ENCODE results near the gene KRT73. TPM values are rescaled to one million over a fixed set of nuclear protein-coding genes. Genes with fewer than 3 reads are reported as not detected.

The KRT73 gene
- total and polyA plus RNA-seq, 2 experiments from 2014 or later, result not detected

DNA sequence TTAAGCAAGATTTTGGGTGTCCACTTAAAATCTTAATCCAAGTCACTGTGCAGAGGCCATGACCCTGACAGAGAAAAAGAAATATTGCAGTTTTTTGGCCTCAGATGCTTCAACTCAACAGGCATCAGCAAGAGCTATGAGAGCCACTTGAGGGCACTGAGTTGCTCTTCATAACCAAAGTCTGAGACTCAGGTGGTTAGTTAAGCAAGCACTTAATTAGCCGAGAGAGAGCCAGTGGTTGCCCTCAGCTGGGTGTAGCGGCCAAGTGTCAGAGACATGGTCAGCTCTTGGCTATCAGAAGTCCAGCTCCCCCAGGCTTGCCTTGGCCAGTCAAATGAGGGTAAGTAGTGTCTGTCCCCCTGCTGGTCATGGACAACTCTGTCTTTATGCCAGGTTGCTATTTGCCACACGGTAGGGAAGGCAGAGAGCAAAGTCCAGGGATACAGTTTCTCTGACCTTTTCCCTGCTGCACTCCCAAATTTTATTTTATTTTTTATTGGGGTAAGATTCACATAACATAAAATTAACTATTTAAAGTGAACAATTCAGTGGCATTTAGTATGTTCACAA lies 56.4 kb downstream of the KRT73 start:
- H3K36me3 Mint-ChIP-seq (ENCODE audit: low read depth), result no peaks in the 10 kb centered on the region
- peaks cover 14% of the 10 kb centered on the region for H3K27me3 Mint-ChIP-seq (ENCODE audit: insufficient read depth, low read depth, poor library complexity)
- no peaks in the 10 kb centered on the region for H3F3A ChIP-seq (replicated peaks; ENCODE audit: low read depth)
- no peaks in the 10 kb centered on the region for H3K4me1 ChIP-seq (ENCODE audit: insufficient read depth)
- H3K4me2 ChIP-seq, result no peak overlapping the region
- H3K27me3 ChIP-seq (ENCODE audit: insufficient read depth), result no peaks in the 10 kb centered on the region
- peak; percentile 54 for DNase-seq (ENCODE audit: low spot score)
- H3K36me3 ChIP-seq (ENCODE audit: insufficient read depth), result no peaks in the 10 kb centered on the region
- H3K4me3 Mint-ChIP-seq, result no peak overlapping the region
- no peak overlapping the region for H3K27ac ChIP-seq (ENCODE audit: low read depth)
- peak; percentile 60 for ATAC-seq
- TF ChIP-seq STAT1 (IDR thresholded peaks at IDR 0.05; ENCODE audit: unreplicated experiment) (no peak), CREB1 (CRISPR knock-in tag; IDR thresholded peaks at IDR 0.05; ENCODE audit: low read depth) (no peak), ZNF114 (CRISPR knock-in tag; IDR thresholded peaks at IDR 0.05) (no peak), EZH2phosphoT487 (IDR thresholded peaks at IDR 0.05; ENCODE audit: unreplicated experiment) (no peak), ZNF331 (CRISPR knock-in tag; IDR thresholded peaks at IDR 0.05; ENCODE audit: low read depth) (no peak), POLR2AphosphoS5 (IDR thresholded peaks at IDR 0.05; ENCODE audit: low read depth) (no peak)
- TF ChIP-seq, protein P1, sequence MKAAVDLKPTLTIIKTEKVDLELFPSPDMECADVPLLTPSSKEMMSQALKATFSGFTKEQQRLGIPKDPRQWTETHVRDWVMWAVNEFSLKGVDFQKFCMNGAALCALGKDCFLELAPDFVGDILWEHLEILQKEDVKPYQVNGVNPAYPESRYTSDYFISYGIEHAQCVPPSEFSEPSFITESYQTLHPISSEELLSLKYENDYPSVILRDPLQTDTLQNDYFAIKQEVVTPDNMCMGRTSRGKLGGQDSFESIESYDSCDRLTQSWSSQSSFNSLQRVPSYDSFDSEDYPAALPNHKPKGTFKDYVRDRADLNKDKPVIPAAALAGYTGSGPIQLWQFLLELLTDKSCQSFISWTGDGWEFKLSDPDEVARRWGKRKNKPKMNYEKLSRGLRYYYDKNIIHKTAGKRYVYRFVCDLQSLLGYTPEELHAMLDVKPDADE (IDR thresholded peaks at IDR 0.05), result no peak
- TF ChIP-seq, protein P2, sequence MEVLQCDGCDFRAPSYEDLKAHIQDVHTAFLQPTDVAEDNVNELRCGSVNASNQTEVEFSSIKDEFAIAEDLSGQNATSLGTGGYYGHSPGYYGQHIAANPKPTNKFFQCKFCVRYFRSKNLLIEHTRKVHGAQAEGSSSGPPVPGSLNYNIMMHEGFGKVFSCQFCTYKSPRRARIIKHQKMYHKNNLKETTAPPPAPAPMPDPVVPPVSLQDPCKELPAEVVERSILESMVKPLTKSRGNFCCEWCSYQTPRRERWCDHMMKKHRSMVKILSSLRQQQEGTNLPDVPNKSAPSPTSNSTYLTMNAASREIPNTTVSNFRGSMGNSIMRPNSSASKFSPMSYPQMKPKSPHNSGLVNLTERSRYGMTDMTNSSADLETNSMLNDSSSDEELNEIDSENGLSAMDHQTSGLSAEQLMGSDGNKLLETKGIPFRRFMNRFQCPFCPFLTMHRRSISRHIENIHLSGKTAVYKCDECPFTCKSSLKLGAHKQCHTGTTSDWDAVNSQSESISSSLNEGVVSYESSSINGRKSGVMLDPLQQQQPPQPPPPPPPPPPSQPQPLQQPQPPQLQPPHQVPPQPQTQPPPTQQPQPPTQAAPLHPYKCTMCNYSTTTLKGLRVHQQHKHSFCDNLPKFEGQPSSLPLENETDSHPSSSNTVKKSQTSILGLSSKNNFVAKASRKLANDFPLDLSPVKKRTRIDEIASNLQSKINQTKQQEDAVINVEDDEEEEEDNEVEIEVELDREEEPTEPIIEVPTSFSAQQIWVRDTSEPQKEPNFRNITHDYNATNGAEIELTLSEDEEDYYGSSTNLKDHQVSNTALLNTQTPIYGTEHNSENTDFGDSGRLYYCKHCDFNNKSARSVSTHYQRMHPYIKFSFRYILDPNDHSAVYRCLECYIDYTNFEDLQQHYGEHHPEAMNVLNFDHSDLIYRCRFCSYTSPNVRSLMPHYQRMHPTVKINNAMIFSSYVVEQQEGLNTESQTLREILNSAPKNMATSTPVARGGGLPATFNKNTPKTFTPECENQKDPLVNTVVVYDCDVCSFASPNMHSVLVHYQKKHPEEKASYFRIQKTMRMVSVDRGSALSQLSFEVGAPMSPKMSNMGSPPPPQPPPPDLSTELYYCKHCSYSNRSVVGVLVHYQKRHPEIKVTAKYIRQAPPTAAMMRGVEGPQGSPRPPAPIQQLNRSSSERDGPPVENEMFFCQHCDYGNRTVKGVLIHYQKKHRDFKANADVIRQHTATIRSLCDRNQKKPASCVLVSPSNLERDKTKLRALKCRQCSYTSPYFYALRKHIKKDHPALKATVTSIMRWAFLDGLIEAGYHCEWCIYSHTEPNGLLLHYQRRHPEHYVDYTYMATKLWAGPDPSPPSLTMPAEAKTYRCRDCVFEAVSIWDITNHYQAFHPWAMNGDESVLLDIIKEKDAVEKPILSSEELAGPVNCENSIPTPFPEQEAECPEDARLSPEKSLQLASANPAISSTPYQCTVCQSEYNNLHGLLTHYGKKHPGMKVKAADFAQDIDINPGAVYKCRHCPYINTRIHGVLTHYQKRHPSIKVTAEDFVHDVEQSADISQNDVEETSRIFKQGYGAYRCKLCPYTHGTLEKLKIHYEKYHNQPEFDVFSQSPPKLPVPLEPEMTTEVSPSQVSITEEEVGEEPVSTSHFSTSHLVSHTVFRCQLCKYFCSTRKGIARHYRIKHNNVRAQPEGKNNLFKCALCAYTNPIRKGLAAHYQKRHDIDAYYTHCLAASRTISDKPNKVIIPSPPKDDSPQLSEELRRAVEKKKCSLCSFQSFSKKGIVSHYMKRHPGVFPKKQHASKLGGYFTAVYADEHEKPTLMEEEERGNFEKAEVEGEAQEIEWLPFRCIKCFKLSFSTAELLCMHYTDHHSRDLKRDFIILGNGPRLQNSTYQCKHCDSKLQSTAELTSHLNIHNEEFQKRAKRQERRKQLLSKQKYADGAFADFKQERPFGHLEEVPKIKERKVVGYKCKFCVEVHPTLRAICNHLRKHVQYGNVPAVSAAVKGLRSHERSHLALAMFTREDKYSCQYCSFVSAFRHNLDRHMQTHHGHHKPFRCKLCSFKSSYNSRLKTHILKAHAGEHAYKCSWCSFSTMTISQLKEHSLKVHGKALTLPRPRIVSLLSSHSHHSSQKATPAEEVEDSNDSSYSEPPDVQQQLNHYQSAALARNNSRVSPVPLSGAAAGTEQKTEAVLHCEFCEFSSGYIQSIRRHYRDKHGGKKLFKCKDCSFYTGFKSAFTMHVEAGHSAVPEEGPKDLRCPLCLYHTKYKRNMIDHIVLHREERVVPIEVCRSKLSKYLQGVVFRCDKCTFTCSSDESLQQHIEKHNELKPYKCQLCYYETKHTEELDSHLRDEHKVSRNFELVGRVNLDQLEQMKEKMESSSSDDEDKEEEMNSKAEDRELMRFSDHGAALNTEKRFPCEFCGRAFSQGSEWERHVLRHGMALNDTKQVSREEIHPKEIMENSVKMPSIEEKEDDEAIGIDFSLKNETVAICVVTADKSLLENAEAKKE (CRISPR knock-in tag; IDR thresholded peaks at IDR 0.05), result no peak
- TF ChIP-seq, protein P3, sequence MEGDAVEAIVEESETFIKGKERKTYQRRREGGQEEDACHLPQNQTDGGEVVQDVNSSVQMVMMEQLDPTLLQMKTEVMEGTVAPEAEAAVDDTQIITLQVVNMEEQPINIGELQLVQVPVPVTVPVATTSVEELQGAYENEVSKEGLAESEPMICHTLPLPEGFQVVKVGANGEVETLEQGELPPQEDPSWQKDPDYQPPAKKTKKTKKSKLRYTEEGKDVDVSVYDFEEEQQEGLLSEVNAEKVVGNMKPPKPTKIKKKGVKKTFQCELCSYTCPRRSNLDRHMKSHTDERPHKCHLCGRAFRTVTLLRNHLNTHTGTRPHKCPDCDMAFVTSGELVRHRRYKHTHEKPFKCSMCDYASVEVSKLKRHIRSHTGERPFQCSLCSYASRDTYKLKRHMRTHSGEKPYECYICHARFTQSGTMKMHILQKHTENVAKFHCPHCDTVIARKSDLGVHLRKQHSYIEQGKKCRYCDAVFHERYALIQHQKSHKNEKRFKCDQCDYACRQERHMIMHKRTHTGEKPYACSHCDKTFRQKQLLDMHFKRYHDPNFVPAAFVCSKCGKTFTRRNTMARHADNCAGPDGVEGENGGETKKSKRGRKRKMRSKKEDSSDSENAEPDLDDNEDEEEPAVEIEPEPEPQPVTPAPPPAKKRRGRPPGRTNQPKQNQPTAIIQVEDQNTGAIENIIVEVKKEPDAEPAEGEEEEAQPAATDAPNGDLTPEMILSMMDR (conservative IDR thresholded peaks at IDR 0.05; ENCODE audit: low read depth in 2 of 2), result peak; percentile 47 to 53
- no peak overlapping the region for H3K27ac Mint-ChIP-seq
- no peaks in the 10 kb centered on the region for H3K9me2 ChIP-seq (ENCODE audit: insufficient read depth)
- H4K20me1 ChIP-seq (replicated peaks; ENCODE audit: insufficient read depth), result no peaks in the 10 kb centered on the region
- no peaks in the 10 kb centered on the region for H3K79me2 ChIP-seq (replicated peaks; ENCODE audit: insufficient read depth)
- no peak overlapping the region for H2AFZ ChIP-seq
- H3K4me3 ChIP-seq, result no peak overlapping the region
- no peaks in the 10 kb centered on the region; the same call in 2 of the 3 replicates for H3K4me1 Mint-ChIP-seq
- H3K9me3 Mint-ChIP-seq, result no peaks in the 10 kb centered on the region

Data from GM23338 (cell line).